SK-N-SH (cell line): Measurements from ENCODE around the gene XIRP1. TPM values are rescaled to one million over a fixed set of nuclear protein-coding genes. Genes with fewer than 3 reads are reported as not detected.

ENCODE experiments used
- CTCF ChIA-PET: fragments of 300-600, 350-600 bp; formaldehyde crosslinking; extraction: SDS; loops from one replicate; lab custom pipeline; 2021; lab: Yijun Ruan, JAX
- POLR2A ChIA-PET: fragments of 350-600 bp; sonication (Branson Sonifier 250); formaldehyde crosslinking; extraction: SDS; loops from one replicate; lab custom pipeline; 2020; ENCODE audit warnings: antibody characterized with exemption, inconsistent platforms; lab: Yijun Ruan, JAX
- DNase-seq: peaks from one replicate; pipeline ENCODE4 v3.0.0; 2012
- H2AFZ ChIP-seq: fragments of 200-600 bp; sonication (generic); 2 replicates; pipeline ENCODE4 v1.8.1; 2016; ENCODE audit warnings: antibody characterized with exemption, mild to moderate bottlenecking, low read depth
- H3F3A ChIP-seq: fragments of 200-600 bp; sonication (generic); replicated peaks from 2 replicates; pipeline ENCODE3; 2016; ENCODE audit warnings: antibody characterized with exemption, mild to moderate bottlenecking; ENCODE audit not compliant: insufficient read depth
- H3K27ac ChIP-seq, 2 experiments: fragments of 200-500 bp in 1 of 2; fragments of 200-600 bp in 1 of 2; sonication (Bioruptor generic) in 1 of 2; sonication (generic), shearing (Covaris generic) in 1 of 2; 2 replicates each; pipeline versions ENCODE4 v1.5.1 to v1.6.1; 2014 to 2016; ENCODE audit warnings: low read depth in 2 of 2, inconsistent platforms in 1 of 2, low read length in 1 of 2, mild to moderate bottlenecking in 1 of 2, mixed read lengths in 1 of 2
- H3K27me3 ChIP-seq: fragments of 200-600 bp; sonication (generic), shearing (Covaris generic); 2 replicates; pipeline ENCODE4 v1.6.1; 2016; ENCODE audit warnings: mixed run types; ENCODE audit not compliant: insufficient read depth
- H3K36me3 ChIP-seq, 2 experiments: fragments of 200-500 bp in 1 of 2; fragments of 200-600 bp in 1 of 2; sonication (Bioruptor generic) in 1 of 2; sonication (generic) in 1 of 2; replicated peaks in 1 of 2; 2 replicates each; pipeline versions ENCODE3 to v1.5.1; 2014 to 2016; ENCODE audit warnings: low read length in 1 of 2, mild to moderate bottlenecking in 1 of 2; ENCODE audit not compliant: insufficient read depth in 2 of 2, control insufficient read depth in 1 of 2
- H3K4me1 ChIP-seq, 2 experiments: fragments of 200-500 bp in 1 of 2; fragments of 200-600 bp in 1 of 2; sonication (Bioruptor generic) in 1 of 2; sonication (generic), shearing (Covaris generic) in 1 of 2; 2 replicates each; pipeline versions ENCODE4 v1.5.1 to v1.6.1; 2014 to 2016; ENCODE audit warnings: low read depth in 1 of 2, low read length in 1 of 2, mixed run types in 1 of 2; ENCODE audit not compliant: insufficient read depth in 2 of 2, control insufficient read depth in 1 of 2
- H3K4me2 ChIP-seq: fragments of 200-600 bp; sonication (generic), shearing (Covaris generic); 2 replicates; pipeline ENCODE4 v1.6.1; 2017; ENCODE audit warnings: mixed run types
- H3K4me3 ChIP-seq, 2 experiments: fragments of 200-500 bp in 1 of 2; fragments of 200-600 bp in 1 of 2; sonication (Bioruptor generic) in 1 of 2; sonication (generic), shearing (Covaris generic) in 1 of 2; 2 replicates each; pipeline versions ENCODE4 v1.5.1 to v1.8.1; 2014 to 2016; ENCODE audit warnings: low read depth in 2 of 2, inconsistent platforms in 1 of 2, low read length in 1 of 2, mild to moderate bottlenecking in 1 of 2, mixed read lengths in 1 of 2, moderate library complexity in 1 of 2
- H3K79me2 ChIP-seq: fragments of 200-600 bp; sonication (generic); 2 replicates; pipeline ENCODE4 v1.8.1; 2017; ENCODE audit warnings: mild to moderate bottlenecking; ENCODE audit not compliant: insufficient read depth
- H3K9ac ChIP-seq: fragments of 200-600 bp; sonication (generic); 2 replicates; pipeline ENCODE4 v1.6.1; 2017; ENCODE audit warnings: mixed run types
- H3K9me2 ChIP-seq: fragments of 200-600 bp; sonication (generic); 2 replicates; pipeline ENCODE4 v1.6.1; 2017; ENCODE audit warnings: mixed run types
- H3K9me3 ChIP-seq: fragments of 200-600 bp; sonication (generic); 2 replicates; pipeline ENCODE4 v1.6.1; 2017; ENCODE audit warnings: mixed run types, mild to moderate bottlenecking, moderate library complexity
- H4K20me1 ChIP-seq: fragments of 200-600 bp; sonication (generic); 2 replicates; pipeline ENCODE4 v1.6.1; 2017; ENCODE audit warnings: mild to moderate bottlenecking, mixed run types; ENCODE audit not compliant: insufficient read depth
- CTCF ChIP-seq: fragments of 200-600 bp; sonication (generic); IDR thresholded peaks from 2 replicates; pipeline ENCODE4 v1.6.1; 2017; ENCODE audit warnings: antibody characterized with exemption, mild to moderate bottlenecking, moderate library complexity
- FOSL2 ChIP-seq: IDR thresholded peaks from 2 replicates; pipeline ENCODE4 v1.4.0; 2012; ENCODE audit warnings: low read depth, mild to moderate bottlenecking, moderate library complexity, borderline replicate concordance
- FOXM1 ChIP-seq: IDR thresholded peaks from 2 replicates; pipeline ENCODE4 v1.4.0; 2012; ENCODE audit warnings: low read depth, mild to moderate bottlenecking
- GATA2 ChIP-seq: sonication (generic); formaldehyde crosslinking; IDR thresholded peaks from 2 replicates; pipeline ENCODE4 v1.5.0; 2020; ENCODE audit warnings: mild to moderate bottlenecking, missing genetic modification reagents
- JUND ChIP-seq: IDR thresholded peaks from 2 replicates; pipeline ENCODE4 v1.4.0; 2012
- NFIC ChIP-seq: IDR thresholded peaks from 2 replicates; pipeline ENCODE4 v1.4.0; 2012; ENCODE audit warnings: borderline replicate concordance
- REST ChIP-seq: IDR thresholded peaks from 2 replicates; pipeline ENCODE4 v1.6.1; 2012; ENCODE audit warnings: mild to moderate bottlenecking, low read depth, low read length, moderate library complexity
- RXRA ChIP-seq: IDR thresholded peaks from 2 replicates; pipeline ENCODE4 v1.4.0; 2012; ENCODE audit warnings: low read depth, mild to moderate bottlenecking, borderline replicate concordance
- SIN3A ChIP-seq: IDR thresholded peaks from 2 replicates; pipeline ENCODE4 v1.6.1; 2012; ENCODE audit warnings: low read depth, mild to moderate bottlenecking, low read length, moderate library complexity, borderline replicate concordance
- USF1 ChIP-seq: IDR thresholded peaks from 2 replicates; pipeline ENCODE4 v1.4.0; 2012; ENCODE audit warnings: low read depth, borderline replicate concordance
- WGBS: methylation state at CpG from one replicate; pipeline ENCODE4 v1.1.6; 2017; ENCODE audit warnings: low lambda C conversion rate; 5-methylcytosine and 5-hydroxymethylcytosine counted together
- polyA plus RNA-seq, 3 experiments: library from polyadenylated mRNA; depleted of rRNA; stranded (reverse); fragments of >200 nt; gene quantifications; 2 replicates each; pipeline ENCODE4 v1.2.3, GENCODE V29; 2012

XIRP1 gene
- polyA plus RNA-seq, 1 of the 3 experiments (the other 2 are of a cell fraction), result not detected

DNA sequence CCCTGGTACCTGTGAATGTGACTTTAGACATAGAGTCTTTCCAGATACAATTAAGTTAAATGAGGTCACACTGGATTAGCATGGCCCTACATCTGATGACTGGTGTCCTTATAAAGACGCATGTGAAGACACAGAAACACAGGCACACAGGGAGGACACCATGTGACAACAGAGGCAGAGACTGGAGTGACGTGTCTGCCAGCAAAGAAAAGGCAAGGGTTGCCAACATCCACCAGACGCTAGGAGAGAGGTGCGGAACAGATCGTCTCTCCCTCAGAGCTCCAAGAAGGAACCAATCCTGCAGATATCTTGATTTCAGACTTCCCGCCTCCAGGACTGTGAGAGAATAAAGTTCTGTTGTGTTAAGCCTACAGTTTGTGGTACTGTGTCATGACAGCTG lies 44.6 kb upstream of the XIRP1 start:
- ChIA-PET POLR2A (no interaction called here), CTCF (no interaction called here)
- no peaks in the 10 kb centered on the region for H3K9me3 ChIP-seq
- no peaks in the 10 kb centered on the region for H3F3A ChIP-seq
- peaks cover 25% of the 10 kb centered on the region; the same call in 1 of the 2 replicates for H3K27me3 ChIP-seq
- no peak overlapping the region for H2AFZ ChIP-seq
- no peak overlapping the region for H3K27ac ChIP-seq
- H3K4me2 ChIP-seq, result no peak overlapping the region
- H3K4me3 ChIP-seq, result no peak overlapping the region
- no peaks in the 10 kb centered on the region for H3K4me1 ChIP-seq
- H3K36me3 ChIP-seq, result no peaks in the 10 kb centered on the region
- TF ChIP-seq REST, result no peak
- no peak for TF ChIP-seq CTCF
- TF ChIP-seq SIN3A, result no peak
- TF ChIP-seq NFIC, result no peak
- no peak for TF ChIP-seq RXRA
- no peak for TF ChIP-seq FOXM1
- TF ChIP-seq GATA2 (CRISPR knock-in tag), result no peak
- no peak for TF ChIP-seq FOSL2
- 39% methylated on average over 6 of the region's 6 CpGs for WGBS
- no peaks in the 10 kb centered on the region for H3K79me2 ChIP-seq
- H3K9ac ChIP-seq, result no peak overlapping the region
- H3K9me2 ChIP-seq, result no peaks in the 10 kb centered on the region
- no peaks in the 10 kb centered on the region for H4K20me1 ChIP-seq
- DNase-seq, result no peak

GRCh38 chr3:39234651-39235050 lies 42.3 kb upstream of the XIRP1 start:
- no peaks in the 10 kb centered on the region for H3K79me2 ChIP-seq
- H3K9ac ChIP-seq, result no peak overlapping the region
- H3F3A ChIP-seq, result no peaks in the 10 kb centered on the region
- H3K36me3 ChIP-seq, result no peaks in the 10 kb centered on the region
- no peak for DNase-seq
- CTCF ChIA-PET, result interaction anchor here (0.8 to 3.0 kb wide), 3 partner anchors 16 to 57 kb away, joined by 3 to 11 read pairs (median 3); no protein-coding TSS in a partner anchor
- no peak overlapping the region for H3K27ac ChIP-seq
- H2AFZ ChIP-seq, result no peak overlapping the region
- H4K20me1 ChIP-seq, result no peaks in the 10 kb centered on the region
- no peaks in the 10 kb centered on the region for H3K9me2 ChIP-seq
- H3K4me2 ChIP-seq, result no peak overlapping the region
- H3K4me1 ChIP-seq, result no peaks in the 10 kb centered on the region
- no peaks in the 10 kb centered on the region for H3K9me3 ChIP-seq
- POLR2A ChIA-PET, result no interaction called here
- WGBS, result 30% methylated on average over 2 of the region's 2 CpGs
- no peak for TF ChIP-seq USF1
- no peak for TF ChIP-seq JUND
- no peak for TF ChIP-seq REST
- H3K27me3 ChIP-seq, result peaks cover 30% of the 10 kb centered on the region; the same call in 1 of the 2 replicates
- no peak overlapping the region for H3K4me3 ChIP-seq
